ENCODE data around the gene MARS1. TPM values are rescaled to one million over a fixed set of nuclear protein-coding genes. Genes with fewer than 3 reads are reported as not detected.

The MARS1 gene
- total RNA-seq, 1 experiment from 2014 or later: 291 TPM

DNA sequence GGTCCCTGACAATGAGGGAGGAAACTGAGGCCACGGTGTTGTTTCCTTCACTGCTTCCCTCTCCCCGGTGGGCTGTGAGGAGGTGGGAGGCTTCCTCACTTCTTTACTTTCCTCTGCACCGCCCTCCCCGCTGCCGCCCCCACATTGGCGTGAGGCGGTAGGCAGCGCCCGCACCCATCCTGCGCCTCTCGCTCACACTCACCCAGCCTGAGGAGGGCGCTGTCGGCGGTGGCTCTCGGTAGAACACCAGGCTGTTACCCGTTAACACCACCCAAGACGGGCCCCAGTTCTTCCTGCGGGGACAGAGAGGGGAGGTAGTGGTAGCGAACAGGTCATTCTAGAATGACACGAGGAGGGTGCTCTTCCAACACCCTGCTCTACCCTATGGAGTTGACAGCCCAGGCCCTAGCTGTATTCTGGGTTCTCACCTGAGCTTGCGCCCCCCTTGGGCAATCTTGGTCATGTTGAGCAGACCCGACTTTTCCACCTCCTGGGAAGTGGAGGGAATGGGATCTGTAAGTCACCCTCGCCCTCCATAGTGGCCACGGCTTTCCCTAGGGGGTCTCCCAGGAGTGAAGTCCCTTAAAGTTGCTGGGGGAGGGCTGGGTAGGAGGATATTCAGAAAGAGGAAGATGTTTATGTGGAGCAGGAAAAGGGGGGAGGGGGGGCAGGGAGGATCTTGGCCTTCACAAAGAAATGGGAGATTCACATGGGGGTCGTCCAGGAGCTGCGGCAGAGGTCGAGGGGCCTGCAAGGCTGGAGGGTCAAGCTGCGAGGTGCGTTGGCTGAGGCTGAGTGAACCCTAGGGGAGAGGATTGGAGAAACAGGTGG is 11.5 kb upstream of the MARS1 start:
- Histone ChIP-seq H3K27ac (ENCODE audit: low read length) (no peak overlapping the region), H3K36me3 (ENCODE audit: control insufficient read depth, insufficient read depth, low read length) (no peaks in the 10 kb centered on the region), H3K9me3 (ENCODE audit: control insufficient read depth, insufficient read depth, low read depth, low read length) (no peaks in the 10 kb centered on the region), H3K4me3 (ENCODE audit: low read depth in 2 of 2, low read length in 2 of 2) (peak overlapping the region in 1 of 2 experiments; percentile 31; a peak in 1 of 4 replicates), H3K27me3 (ENCODE audit: control insufficient read depth, insufficient read depth, low read length) (peaks cover 2% of the 10 kb centered on the region; the same call in 1 of the 2 replicates), H3K4me1 (ENCODE audit: control insufficient read depth, insufficient read depth, low read length) (no peaks in the 10 kb centered on the region; the same call in 1 of the 2 replicates)
- ChIA-PET CTCF (interaction anchor here (0.6 kb wide), 1 partner anchor 36 kb away, joined by 3 read pairs; no protein-coding TSS in a partner anchor), POLR2A (no interaction called here)
- in situ Hi-C loops (cut with HindIII; ENCODE audit: low pct_unique_long_range_greater_than_20kb, low sequenced_read_pairs): no loop called here
- intact Hi-C loops (cut with micrococcal nuclease; ENCODE audit: unreplicated experiment): no loop called here
- DNase-seq (ENCODE audit: low read depth, low spot score) (no peak), ATAC-seq (peak; percentile 4; the same call in 1 of the 2 replicates)
- TF ChIP-seq, protein P1, sequence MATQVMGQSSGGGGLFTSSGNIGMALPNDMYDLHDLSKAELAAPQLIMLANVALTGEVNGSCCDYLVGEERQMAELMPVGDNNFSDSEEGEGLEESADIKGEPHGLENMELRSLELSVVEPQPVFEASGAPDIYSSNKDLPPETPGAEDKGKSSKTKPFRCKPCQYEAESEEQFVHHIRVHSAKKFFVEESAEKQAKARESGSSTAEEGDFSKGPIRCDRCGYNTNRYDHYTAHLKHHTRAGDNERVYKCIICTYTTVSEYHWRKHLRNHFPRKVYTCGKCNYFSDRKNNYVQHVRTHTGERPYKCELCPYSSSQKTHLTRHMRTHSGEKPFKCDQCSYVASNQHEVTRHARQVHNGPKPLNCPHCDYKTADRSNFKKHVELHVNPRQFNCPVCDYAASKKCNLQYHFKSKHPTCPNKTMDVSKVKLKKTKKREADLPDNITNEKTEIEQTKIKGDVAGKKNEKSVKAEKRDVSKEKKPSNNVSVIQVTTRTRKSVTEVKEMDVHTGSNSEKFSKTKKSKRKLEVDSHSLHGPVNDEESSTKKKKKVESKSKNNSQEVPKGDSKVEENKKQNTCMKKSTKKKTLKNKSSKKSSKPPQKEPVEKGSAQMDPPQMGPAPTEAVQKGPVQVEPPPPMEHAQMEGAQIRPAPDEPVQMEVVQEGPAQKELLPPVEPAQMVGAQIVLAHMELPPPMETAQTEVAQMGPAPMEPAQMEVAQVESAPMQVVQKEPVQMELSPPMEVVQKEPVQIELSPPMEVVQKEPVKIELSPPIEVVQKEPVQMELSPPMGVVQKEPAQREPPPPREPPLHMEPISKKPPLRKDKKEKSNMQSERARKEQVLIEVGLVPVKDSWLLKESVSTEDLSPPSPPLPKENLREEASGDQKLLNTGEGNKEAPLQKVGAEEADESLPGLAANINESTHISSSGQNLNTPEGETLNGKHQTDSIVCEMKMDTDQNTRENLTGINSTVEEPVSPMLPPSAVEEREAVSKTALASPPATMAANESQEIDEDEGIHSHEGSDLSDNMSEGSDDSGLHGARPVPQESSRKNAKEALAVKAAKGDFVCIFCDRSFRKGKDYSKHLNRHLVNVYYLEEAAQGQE (IDR thresholded peaks at IDR 0.05; ENCODE audit: insufficient read depth in 1 of 2, low read depth in 2 of 2, low read length in 1 of 2): no peak
- TF ChIP-seq SIN3A (IDR thresholded peaks at IDR 0.05; ENCODE audit: borderline replicate concordance, insufficient read depth, low read depth, low read length): no peak
- TF ChIP-seq, protein P2, sequence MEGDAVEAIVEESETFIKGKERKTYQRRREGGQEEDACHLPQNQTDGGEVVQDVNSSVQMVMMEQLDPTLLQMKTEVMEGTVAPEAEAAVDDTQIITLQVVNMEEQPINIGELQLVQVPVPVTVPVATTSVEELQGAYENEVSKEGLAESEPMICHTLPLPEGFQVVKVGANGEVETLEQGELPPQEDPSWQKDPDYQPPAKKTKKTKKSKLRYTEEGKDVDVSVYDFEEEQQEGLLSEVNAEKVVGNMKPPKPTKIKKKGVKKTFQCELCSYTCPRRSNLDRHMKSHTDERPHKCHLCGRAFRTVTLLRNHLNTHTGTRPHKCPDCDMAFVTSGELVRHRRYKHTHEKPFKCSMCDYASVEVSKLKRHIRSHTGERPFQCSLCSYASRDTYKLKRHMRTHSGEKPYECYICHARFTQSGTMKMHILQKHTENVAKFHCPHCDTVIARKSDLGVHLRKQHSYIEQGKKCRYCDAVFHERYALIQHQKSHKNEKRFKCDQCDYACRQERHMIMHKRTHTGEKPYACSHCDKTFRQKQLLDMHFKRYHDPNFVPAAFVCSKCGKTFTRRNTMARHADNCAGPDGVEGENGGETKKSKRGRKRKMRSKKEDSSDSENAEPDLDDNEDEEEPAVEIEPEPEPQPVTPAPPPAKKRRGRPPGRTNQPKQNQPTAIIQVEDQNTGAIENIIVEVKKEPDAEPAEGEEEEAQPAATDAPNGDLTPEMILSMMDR (IDR thresholded peaks at IDR 0.05): no peak; the same call in 1 of the 2 replicates
- no peak for TF ChIP-seq POLR2AphosphoS5 (IDR thresholded peaks at IDR 0.05; ENCODE audit: low read depth, low read length)
- no peak for TF ChIP-seq TCF7L2 (IDR thresholded peaks at IDR 0.05; ENCODE audit: low read depth, low read length)
- BruUV-seq (replicated peaks): no TSS peak

- Histone ChIP-seq H3K9me3 (ENCODE audit: control insufficient read depth, insufficient read depth, low read depth, low read length) (no peaks in the 10 kb centered on the region), H3K27me3 (ENCODE audit: control insufficient read depth, insufficient read depth, low read length) (peaks cover 2% of the 10 kb centered on the region; the same call in 1 of the 2 replicates), H3K4me3 (ENCODE audit: low read depth in 2 of 2, low read length in 2 of 2) (no peak overlapping the region), H3K27ac (ENCODE audit: low read length) (no peak overlapping the region), H3K4me1 (ENCODE audit: control insufficient read depth, insufficient read depth, low read length) (no peaks in the 10 kb centered on the region; the same call in 1 of the 2 replicates), H3K36me3 (ENCODE audit: control insufficient read depth, insufficient read depth, low read length) (no peaks in the 10 kb centered on the region)
- no peak for ATAC-seq
- TF ChIP-seq SIN3A (IDR thresholded peaks at IDR 0.05; ENCODE audit: borderline replicate concordance, insufficient read depth, low read depth, low read length): no peak
- TF ChIP-seq, protein P1 (IDR thresholded peaks at IDR 0.05; ENCODE audit: insufficient read depth in 1 of 2, low read depth in 2 of 2, low read length in 1 of 2): no peak
- no peak for TF ChIP-seq POLR2AphosphoS5 (IDR thresholded peaks at IDR 0.05; ENCODE audit: low read depth, low read length)
- TF ChIP-seq TCF7L2 (IDR thresholded peaks at IDR 0.05; ENCODE audit: low read depth, low read length): no peak
- TF ChIP-seq, protein P2 (IDR thresholded peaks at IDR 0.05): no peak
- intact Hi-C loops (cut with micrococcal nuclease; ENCODE audit: unreplicated experiment): no loop called here
- ChIA-PET CTCF (interaction anchor here (0.5 to 0.9 kb wide), 3 partner anchors 9 to 170 kb away, joined by 3 to 15 read pairs (median 4); no protein-coding TSS in a partner anchor), POLR2A (no interaction called here)
- no TSS peak for BruUV-seq (replicated peaks)
- DNase-seq (ENCODE audit: low read depth, low spot score): no peak
- in situ Hi-C loops (cut with HindIII; ENCODE audit: low pct_unique_long_range_greater_than_20kb, low sequenced_read_pairs): no loop called here
These were observed 10.7 kb upstream of the MARS1 start for GRCh38 chr12:57476993-57477709.
